DMS114 treated with DMSO at 0.1 percent for 48 hours (cell line): ENCODE data around the gene YPEL5.
A peak's percentile ranks its signal among the peaks of the same experiment; 100 is the strongest.
"Not testable (repeated sequence)": the region's sequence is repeated elsewhere in the genome, so short reads cannot be mapped to it uniquely, and the experiment has no call there.

Experiments
- DNase-seq: peaks from one replicate; lab custom pipeline; 2025; ENCODE audit not compliant: unreplicated experiment; lab: John Stamatoyannopoulos, UW

The YPEL5 gene

DNA sequence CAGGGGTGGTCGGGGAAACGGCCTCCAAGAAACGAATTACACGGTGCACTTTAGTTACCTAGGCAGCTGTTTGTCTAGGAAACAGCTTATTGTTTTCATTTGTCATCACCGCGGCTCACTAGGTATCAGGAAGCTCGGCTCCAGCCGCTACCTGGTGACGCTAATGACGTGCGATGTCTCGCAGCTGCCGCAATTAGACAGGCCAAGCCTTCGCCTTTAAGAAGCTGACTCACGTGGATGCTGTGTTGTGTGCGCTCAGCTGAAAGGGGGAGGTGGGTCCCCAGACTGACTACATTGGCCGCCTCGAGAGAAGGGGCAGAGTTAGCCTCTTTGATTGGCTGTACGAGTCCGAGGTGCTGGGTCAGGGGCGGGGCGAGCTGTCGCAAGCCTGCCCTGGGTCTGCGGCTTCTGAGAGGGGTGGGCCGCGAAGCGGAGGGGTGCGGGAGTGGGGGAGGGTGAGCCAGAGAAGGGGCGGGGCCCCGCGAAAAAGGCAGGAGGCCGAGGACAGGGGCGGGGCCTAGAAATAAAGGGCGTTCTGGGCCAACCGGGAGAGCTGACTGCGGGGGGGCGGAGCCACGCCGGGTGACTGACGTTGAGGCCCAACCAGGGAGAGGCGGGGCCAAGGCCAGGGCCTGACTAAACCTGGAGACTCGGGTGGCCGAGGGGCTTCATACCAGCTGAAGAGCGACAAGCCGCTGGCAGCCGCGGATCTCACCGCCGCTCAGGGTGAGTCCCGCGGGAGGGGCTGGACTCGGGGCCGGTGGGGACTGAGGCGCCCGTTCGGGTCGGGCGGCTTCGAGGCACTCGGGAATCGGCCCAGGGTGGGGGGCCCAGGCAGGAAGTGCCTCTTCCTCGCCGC, at the start of gene YPEL5:
Gene YPEL5, plus strand, starts transcription at position 671 of the 859 bp plus-strand sequence. CDS start 9,645 bp downstream, outside the sequence.
- peak; percentile 97 for DNase-seq

DNA sequence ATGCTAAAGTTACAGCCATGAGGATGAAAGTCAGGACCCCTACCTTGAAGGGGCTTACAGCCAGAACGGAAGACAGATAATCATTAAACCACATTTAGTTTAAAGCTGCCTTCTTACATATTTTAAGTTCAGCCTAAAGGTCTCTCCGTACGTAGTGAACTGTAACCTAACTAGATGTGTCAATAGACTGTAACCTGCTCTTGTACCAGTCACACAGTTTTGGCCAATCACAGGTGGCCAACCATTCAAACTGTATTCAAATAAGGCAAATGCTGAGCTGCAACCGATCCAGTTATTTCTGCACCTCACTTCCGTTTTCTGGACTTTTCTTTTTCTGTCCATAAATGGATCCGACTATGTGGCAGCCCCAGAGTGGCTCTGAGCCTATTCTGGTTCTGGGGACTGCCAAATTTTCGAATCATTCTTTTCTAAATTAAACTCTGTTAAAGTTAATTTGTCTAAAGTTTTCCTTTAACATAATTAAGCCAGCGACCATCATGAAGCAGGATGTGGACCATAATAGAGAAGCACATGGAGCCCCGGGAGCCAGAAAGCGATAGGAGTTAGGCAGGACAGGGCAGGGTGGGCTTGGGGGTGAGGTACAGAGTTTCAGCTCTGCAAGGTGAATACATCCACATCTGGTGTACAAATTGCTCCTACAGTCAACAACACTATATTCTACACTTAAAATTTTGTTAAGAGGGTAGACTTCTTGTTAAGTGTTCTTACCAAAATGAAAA, 48.4 kb upstream of the YPEL5 start:
- no peak for DNase-seq

DNA sequence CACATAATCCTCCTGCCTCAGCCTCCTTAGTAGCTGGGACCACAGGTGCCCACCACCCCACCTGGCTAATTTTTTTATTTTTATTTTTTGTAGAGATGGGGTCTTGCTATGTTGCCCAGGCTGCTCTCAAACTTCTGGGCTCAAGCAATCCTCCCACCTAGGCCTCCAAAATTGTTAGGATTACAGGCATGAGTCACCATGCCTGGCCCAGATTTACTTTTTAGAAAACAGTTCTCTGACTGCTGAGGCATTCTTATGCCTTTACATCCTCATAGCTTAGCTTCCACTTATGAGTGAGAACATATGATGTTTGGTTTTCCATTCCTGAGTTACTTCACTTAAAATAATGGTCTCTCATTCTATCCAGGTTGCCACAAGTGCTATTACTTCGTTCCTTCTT, 47.4 kb upstream of the YPEL5 start:
- not testable (repeated sequence) for DNase-seq

DNA sequence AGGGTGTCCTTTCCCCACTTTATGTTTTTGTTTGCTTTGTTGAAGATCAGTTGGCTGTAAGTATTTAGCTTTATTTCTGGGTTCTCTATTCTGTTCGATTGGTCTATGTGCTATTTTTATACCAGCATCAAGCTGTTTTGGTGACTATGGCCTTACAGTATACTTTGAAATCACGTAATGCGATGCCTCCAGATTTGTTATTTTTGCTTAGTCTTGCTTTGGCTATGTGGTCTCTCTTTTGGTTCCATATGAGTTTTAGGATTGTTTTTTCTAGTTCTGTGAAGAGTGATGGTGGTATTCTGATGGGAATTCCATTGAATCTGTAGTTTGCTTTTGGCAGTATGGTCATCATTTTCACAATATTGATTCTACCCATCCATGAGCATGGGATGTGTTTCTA, 46.1 kb upstream of the YPEL5 start:
- DNase-seq: not testable (repeated sequence)

DNA sequence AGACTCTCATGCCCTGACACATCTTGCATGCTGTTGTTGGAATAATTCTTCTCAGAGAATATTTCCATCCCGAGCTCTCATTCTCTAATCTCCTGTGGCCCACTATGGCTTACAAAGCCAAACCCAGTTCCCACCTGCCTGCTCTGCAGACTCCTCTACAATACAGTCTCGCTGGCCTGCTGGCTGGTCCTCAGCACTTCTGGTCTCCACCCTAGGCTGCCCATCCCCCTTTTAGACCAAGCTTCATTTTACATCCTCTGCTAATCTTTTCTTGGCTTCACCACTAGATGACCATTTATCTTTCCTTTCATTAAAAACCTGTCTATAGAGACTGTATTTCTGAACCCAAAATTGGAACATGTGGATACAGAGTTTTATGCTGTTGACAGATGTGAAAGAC, 42.5 kb upstream of the YPEL5 start:
- DNase-seq: no peak

DNA sequence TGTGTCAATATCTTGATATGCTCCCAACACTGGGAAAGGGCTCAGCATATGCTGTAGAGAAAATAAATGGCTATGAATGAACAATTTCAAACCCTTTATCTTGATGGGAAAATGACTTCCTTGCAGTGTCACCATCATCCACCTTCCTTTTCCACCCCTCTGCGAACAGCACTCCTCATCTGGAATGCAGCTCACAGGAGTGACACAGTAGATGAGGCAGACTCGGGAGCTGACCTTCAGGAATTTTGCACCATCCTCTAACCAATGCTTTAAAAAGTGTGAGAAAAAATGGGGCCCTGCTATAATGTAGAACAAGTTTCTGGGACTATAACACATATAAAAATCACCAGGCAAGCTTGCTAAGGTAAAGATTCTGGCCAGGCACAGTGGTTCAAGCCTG, 41.3 kb upstream of the YPEL5 start:
- DNase-seq: no peak

DNA sequence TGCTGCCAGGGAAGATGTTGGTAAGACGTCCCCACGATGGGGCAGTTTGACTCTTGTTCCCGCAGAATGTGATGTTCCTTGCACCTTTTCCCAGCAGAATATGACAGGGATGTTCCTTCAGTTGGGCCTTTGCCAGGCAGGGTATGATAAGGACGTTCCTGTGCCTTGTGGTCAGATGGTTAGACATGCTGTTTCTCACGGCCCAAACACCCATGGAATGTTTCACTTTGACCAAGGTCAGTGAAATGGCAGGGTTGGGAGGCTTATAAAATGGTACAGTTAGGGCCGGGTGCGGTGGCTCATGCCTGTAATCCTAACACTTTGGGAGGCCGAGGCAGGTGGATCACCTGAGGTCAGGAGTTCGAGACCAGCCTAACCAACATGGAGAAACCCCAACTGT, 40.3 kb upstream of the YPEL5 start:
- no peak for DNase-seq

DNA sequence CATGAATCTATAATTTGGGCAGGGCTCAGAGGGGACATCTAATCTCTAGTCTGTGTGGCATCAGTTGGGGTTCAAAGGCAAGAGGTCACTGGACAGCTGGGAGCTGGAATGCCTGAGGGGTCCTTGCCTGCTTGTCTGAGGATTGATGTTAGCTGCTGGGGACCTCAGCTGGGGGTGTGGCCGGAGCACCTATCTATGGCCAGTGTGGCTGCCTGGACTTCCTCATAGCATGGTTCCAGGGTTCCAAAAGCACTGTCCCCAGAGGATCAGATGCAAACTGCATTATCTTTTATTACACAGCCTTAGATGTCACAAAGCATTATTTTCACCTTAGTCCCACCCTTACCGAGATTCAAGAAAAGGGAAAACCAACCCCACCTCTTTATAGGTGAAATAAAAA, 38.6 kb upstream of the YPEL5 start:
- no peak for DNase-seq

DNA sequence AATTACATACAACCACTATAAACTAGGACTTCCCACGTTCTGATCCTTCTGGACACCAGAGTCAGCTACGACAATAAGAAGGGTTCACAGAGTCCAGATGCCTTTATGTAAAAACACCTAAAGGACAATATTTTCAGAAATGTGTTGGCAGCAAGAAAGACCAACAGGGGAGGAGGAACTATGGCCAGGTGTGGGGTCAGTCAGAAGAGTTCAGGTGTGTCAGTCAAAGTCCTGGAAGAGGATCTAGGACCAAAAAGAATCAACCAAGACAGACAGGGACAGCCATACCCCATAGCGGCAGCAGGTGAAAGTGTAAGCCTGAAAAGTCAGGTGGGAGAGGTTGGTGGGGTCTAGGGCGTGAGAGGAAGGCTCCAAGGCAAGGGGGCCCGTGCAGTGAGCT, 38.0 kb upstream of the YPEL5 start:
- no peak for DNase-seq

DNA sequence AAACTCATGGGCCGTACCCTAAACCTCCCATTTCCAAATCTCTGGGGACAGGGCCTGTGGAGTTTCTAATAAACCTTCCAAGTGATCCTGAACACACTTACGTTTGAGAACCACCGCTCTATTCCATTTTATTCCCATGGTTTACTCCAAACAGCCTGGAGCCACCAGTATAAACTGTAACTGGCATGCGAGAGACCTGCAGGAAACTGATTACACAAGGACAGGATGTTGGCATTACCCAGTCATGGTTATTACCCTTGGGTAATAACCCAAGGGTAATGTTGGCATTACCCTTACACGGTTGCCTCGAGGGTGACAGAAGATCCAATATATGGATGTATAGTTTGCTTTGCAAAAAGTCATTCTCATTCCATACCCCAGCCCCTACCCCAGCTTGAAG, 37.0 kb upstream of the YPEL5 start:
- no peak for DNase-seq

DNA sequence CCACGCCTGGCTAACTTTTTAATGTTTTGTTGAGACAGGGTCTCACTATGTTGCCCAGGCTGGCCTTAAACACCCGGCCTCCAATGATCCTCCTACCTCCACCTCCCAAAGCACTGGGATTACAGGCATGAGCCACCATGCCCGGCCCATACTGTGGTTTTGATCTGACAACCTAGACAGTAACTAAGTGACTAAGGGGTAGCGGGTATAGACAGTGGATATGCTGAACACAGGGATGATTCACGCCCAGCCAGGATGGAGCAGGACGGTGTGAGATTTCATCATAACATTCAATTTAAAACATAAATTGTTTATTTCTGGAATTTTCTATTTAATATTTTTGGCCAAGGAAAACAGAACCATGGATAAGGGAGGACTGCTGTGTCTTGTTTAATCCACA, 36.0 kb upstream of the YPEL5 start:
- DNase-seq: no peak

DNA sequence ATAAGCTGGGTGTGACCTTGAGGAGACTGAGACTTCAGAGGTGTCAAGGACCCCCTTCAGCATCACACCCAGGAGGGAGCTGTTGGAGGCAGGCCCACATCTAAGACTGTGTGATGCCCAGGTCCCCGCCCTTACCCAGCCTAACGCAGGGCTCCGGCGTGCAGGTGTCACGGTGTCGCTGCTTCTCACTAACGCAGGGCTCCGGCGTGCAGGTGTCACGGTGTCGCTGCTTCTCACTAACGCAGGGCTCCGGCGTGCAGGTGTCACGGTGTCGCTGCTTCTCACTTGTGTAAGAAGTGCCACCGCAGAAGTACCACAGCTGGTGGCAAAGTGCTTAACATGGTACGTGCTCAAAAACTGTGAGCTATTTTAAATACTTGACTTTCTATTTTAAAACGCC, 35.6 kb upstream of the YPEL5 start:
- not testable (repeated sequence) for DNase-seq

DNA sequence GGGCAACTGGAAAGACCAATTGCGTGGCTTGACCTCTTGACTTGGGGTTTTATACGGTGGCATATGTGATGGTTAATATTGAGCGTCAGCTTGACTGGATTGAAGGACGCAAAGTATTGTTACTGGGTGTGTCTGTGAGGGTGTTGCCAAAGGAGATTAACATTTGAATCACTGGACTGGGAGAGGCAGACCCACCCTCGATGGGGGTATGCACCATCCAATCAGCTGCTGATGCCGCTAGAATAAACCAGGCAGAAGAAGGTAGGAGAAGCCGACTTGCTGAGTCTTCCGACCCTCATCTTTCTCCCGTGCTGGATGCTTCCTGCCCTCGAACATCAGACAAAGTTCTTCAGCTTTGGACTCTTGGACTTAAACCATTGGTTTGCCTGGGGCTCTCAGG, 34.2 kb upstream of the YPEL5 start:
- no peak for DNase-seq

DNA sequence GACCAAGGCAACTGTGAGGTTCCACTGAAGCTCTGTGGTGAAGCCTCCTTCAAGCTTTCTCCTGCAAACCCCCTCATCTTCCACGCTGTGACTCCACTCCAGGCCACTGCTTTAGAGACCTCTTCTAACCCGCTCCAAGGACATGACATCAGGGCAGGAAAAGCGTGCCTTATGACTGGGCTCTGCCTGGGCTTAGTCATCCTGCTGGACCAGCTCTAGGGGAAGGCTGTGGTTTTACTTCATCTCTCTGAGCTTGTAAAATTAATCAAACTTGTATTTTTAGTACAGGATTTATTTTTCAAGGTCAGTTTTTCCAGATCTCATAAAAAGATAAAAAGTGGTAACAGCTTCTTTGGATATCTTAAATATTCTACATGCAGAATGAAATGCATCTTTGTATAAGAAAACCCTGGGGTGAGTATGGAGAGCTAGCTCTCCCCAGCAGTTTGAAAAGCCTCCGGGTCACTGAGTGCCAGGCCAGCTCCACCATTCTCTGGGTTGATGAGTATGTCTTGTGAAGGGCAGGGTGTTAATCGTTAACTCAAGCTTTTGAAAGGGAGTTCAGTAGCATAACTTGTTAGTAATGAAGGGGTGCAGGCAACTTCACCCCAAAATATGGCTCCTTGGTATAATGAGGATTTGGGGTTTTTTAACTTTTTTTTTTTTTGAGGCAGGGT, 33.1 kb upstream of the YPEL5 start:
- no peak for DNase-seq

DNA sequence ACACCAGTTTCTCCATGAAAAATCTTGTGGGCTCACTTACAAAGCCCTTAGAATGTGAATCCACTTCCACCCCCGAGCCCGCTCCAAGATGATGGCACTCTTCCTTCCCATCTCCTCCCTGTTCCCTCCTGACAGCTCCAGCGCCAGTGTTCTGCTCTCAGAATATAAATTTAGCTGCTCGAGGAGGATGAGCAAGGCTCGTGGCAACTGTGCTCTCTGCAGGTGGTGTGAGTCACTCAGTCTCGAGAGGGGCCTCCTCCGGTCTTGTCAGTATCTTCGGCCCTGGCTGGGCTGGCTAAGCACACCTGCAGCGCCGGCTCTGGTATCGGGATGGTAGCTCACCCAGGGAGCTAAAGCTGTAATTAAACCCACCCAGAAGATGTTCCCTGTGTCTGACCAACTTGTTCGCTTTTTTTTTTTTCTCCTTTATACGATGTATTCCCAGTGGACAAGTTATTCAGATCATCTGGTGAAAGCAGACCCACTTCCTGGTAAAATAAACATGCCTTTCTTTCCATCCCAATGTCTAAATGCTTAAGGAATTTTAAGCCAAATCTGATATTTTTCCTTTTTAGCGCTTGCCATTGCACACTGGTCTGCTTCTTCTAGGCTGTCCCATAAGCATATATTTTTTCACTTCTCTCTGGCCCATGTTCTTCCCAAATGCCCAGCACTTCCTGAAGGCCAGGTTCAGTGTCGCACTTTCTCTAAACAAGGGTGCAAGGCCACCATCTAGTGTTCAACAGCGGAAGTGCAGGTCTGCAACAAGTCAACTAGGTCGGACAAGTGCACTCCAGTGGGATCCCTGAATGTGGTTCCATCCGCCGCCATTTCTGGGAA, 31.4 kb upstream of the YPEL5 start:
- DNase-seq: peak; percentile 70

DNA sequence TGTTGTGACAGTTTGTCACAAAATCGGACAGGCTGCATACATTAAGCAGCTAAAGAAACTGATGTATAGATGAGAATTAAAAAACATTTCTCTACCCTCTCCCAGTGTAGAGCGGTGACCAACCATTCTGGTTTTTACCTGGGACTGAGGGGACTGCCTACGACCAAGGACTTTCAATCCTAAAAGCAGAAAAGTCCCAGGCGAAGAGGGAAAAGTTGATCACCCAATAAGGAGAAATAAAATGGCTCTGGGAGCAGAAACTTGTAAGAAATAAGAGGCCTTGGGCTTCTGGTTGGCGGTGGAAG, 30.9 kb upstream of the YPEL5 start:
- DNase-seq: no peak

DNA sequence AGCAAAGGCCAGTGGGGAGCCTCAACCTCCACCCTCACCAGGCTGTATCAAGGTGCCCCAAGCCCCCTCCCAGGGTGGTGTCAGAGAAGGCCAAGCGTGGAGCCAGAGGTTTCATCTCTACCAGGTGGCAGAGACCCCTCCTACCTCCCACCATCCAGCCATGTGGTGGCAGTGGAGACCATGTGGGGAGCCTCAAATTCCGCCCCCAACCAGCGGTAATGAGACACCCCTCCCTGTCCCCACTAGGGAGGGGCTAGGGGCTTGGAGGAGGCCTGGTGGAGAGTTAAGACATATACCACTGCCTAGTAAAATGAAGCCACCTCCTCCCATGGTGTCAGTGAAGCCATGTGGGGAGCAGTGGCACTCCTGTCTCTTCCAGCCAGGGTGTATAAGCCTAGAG, 24.4 kb upstream of the YPEL5 start:
- no peak for DNase-seq

DNA sequence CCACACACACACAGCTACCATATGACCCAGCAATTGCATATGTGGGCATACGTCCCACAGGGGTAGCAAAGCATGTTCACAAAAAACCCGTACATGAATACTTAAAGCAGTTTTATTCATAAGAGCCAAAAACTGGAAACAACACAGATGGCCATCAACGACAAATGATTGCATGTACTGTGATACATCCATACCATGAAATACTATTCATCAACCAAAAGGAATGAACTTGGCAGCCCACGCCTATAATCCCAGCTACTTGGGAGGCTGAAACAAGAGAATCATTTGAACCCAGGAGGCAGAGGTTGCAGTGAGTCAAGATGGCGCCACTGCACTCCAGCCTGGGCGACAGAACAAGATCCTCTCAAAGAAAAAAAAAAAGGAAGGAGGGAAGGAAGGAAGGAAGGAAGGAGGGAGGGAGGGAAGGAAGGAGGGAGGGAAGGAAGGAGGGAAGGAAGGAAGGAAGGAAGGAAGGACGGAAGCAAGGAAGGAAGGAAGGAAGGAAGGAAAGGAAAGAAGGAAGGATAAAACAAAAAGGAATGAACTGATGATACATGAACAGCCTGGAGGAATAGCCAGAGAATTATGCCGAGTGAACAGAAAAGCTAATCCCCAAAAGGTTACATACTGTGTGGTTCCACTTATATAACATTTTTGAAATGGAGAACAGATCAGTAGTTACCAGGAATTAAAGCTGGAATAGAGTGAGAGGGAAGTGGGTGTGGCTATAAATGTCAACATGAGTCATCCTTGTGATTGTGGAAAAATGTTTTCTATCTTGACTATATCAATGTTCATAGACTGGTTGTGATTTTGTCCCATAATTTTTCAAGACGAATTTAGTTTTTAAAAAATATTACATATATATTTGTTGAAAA, 19.6 kb upstream of the YPEL5 start:
- no peak for DNase-seq

DNA sequence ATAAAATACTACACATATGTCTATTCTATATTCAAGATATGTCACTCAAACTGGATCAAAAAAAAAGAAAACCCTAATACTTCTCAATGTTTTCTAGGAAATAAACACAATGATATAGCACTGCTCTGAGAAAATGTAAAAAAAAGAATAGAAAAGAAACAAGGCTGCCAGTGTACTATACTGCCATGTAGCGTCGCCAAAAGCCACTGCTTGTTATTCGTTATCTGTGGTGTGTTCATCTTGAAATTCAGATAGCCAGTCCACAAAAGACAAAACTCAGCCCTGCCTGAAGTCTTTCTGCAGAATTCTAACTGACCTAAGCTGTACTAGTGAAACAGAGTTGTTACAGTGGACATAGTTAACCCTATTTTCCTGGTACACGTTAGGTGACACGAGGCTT, 12.2 kb upstream of the YPEL5 start:
- DNase-seq: no peak

DNA sequence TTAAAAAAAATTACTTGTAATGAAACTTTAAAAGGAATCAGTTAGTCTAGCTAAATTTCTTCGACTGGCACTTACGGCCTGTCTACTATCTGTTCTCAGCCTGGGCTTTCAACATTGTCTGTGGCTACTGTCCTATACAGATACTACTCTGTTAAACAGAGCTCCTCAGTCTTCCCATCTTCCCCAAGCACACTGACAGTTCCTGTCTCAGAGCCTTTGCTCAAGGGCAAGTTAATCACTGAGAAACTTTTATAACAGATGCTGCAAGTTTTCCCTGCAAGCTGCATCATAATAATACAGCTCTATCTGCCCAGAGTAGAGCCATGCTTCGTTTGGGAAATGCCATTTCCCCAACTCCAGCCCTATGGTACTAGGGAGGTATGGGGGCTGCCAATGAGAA, 11.3 kb upstream of the YPEL5 start:
- DNase-seq: no peak
